ENCODE measurements around the gene TCTN1. TPM values are rescaled to one million over a fixed set of nuclear protein-coding genes. Genes with fewer than 3 reads are reported as not detected.

The TCTN1 gene
- total and polyA plus RNA-seq, 2 donors (not counting 3 experiments of a cell fraction or from before 2014, with no cell fraction given): 21.1 to 23.3 TPM

- H3K9me3 ChIP-seq (replicated peaks; ENCODE audit: control insufficient read depth, insufficient read depth, low read length): no peaks in the 10 kb centered on the region
- FAIRE-seq: no peak
- H3K27me3 ChIP-seq (ENCODE audit: control insufficient read depth in 2 of 2, insufficient read depth in 2 of 2, low read length in 2 of 2): no peaks in the 10 kb centered on the region
- H3K36me3 ChIP-seq (ENCODE audit: control insufficient read depth in 2 of 2, extremely low read depth in 1 of 2, insufficient read depth in 2 of 2, low read length in 2 of 2): no peaks in the 10 kb centered on the region
- no peak overlapping the region for H3K27ac ChIP-seq (ENCODE audit: insufficient read depth, low read depth, low read length)
- H2AFZ ChIP-seq (ENCODE audit: low read depth, low read length): no peak overlapping the region
- no peaks in the 10 kb centered on the region for H4K20me1 ChIP-seq (replicated peaks; ENCODE audit: control insufficient read depth, extremely low read depth, insufficient read depth, low read length)
- CTCF ChIA-PET: no interaction called here
- BruUV-seq (replicated peaks): no TSS peak
- TF ChIP-seq GATA2 (IDR thresholded peaks at IDR 0.05; ENCODE audit: insufficient read depth, insufficient read length, low read depth, low read length): no peak
- no peak for TF ChIP-seq EZH2 (IDR thresholded peaks at IDR 0.05; ENCODE audit: borderline replicate concordance, low read depth, low read length, severe bottlenecking)
- no peak for TF ChIP-seq MAX (IDR thresholded peaks at IDR 0.05; ENCODE audit: insufficient read depth, insufficient read length)
- no peak for TF ChIP-seq JUN (IDR thresholded peaks at IDR 0.05; ENCODE audit: borderline replicate concordance, insufficient read depth, insufficient read length, low read depth)
- TF ChIP-seq POLR2AphosphoS5 (IDR thresholded peaks at IDR 0.05; ENCODE audit: insufficient read depth, low read depth, low read length): no peak
- TF ChIP-seq MYC (IDR thresholded peaks at IDR 0.05; ENCODE audit: low read depth, low read length): no peak
- TF ChIP-seq CTCF (IDR thresholded peaks at IDR 0.05; ENCODE audit: extremely low read depth in 1 of 2, insufficient read depth in 1 of 2, low read depth in 1 of 2, low read length in 2 of 2): no peak
- no peak for TF ChIP-seq POLR2A (IDR thresholded peaks at IDR 0.05; ENCODE audit: low read depth, low read length)
- TF ChIP-seq FOS (IDR thresholded peaks at IDR 0.05; ENCODE audit: borderline replicate concordance, insufficient read depth, low read length): no peak
- intact Hi-C loops (cut with micrococcal nuclease) (no loop called here), dilution Hi-C loops (cut with MboI; ENCODE audit: extremely low pct_ligation_motif_present, low sequenced_read_pairs) (no loop called here)
- H3K9me1 ChIP-seq (replicated peaks; ENCODE audit: control insufficient read depth, extremely low read depth, insufficient read depth, low read length): no peaks in the 10 kb centered on the region
- H3K9ac ChIP-seq (replicated peaks; ENCODE audit: extremely low read depth, insufficient read depth, low read length): no peak overlapping the region
- H3K4me1 ChIP-seq (ENCODE audit: control insufficient read depth, extremely low read depth, insufficient read depth, low read length): no peaks in the 10 kb centered on the region
- H3K79me2 ChIP-seq (ENCODE audit: control insufficient read depth, insufficient read depth, low read length): no peaks in the 10 kb centered on the region
- peak; percentile 10 for DNase-seq (ENCODE audit: low read depth, low spot score)
- POLR2A ChIA-PET: no interaction called here
- H3K4me3 ChIP-seq (replicated peaks in 1 of 3; ENCODE audit: insufficient read depth in 1 of 3, low read depth in 1 of 3, low read length in 3 of 3): no peak overlapping the region
- H3K4me2 ChIP-seq (ENCODE audit: insufficient read depth, low read length): no peak overlapping the region
Observed at GRCh38 chr12:110658878-110659277, 44.9 kb downstream of the TCTN1 start.
